Psoas muscle (tissue), 8 donors: ENCODE measurements around the gene KATNB1. TPM values are rescaled to one million over a fixed set of nuclear protein-coding genes. Genes with fewer than 3 reads are reported as not detected.

Experiments
- ATAC-seq, 4 donors: fragments of 200-7000 bp; cut with Tn5 transposase; one replicate each; pipeline ENCODE4 v1.9.1; 2020; ENCODE audit warnings: moderate library complexity in 3 of 4, mild to moderate bottlenecking in 2 of 4
- DNase-seq, 2 donors: peaks; one replicate each; pipeline ENCODE4 v3.0.0-alpha.2; 2020
- H3K27ac ChIP-seq: fragments of 200-600 bp; one replicate; pipeline ENCODE4 v1.8.0; 2022
- H3K27me3 ChIP-seq, 3 donors: fragments of 200-600 bp in 1 of 3; one replicate each; pipeline versions ENCODE4 v1.6.1 to v1.8.0; 2013 to 2022; ENCODE audit warnings: low read length in 2 of 3, mild to moderate bottlenecking in 2 of 3, moderate library complexity in 1 of 3; ENCODE audit not compliant: insufficient read depth in 3 of 3
- H3K36me3 ChIP-seq, 2 donors: fragments of 200-600 bp in 1 of 2; one replicate each; pipeline versions ENCODE4 v1.6.1 to v1.8.0; 2013 to 2022; ENCODE audit warnings: low read depth in 1 of 2, mild to moderate bottlenecking in 1 of 2, moderate library complexity in 1 of 2; ENCODE audit not compliant: insufficient read depth in 1 of 2
- H3K4me1 ChIP-seq: fragments of 200-600 bp; one replicate; pipeline ENCODE4 v1.8.0; 2022
- H3K4me3 ChIP-seq: fragments of 200-600 bp; one replicate; pipeline ENCODE4 v1.8.0; 2022; ENCODE audit warnings: mild to moderate bottlenecking
- H3K9me3 ChIP-seq: fragments of 200-600 bp; one replicate; pipeline ENCODE4 v1.8.0; 2022
- CTCF ChIP-seq: fragments of 200-600 bp; IDR thresholded peaks from one replicate; pipeline ENCODE4 v1.8.0; 2022; ENCODE audit warnings: antibody characterized with exemption
- WGBS, 3 donors: extraction: QIAGEN DNeasy Blood & Tissue Kit; methylation state at CpG; one replicate each; pipeline versions ENCODE4 v1.1.6 to v1.1.7; 2013; 5-methylcytosine and 5-hydroxymethylcytosine counted together
- intact Hi-C, 2 donors: fragments of 100-400 bp; cut with DNase I; formaldehyde crosslinking; loops; one replicate each; pipeline versions ENCODE4 v1.11.0 to v1.14.2; 2022
- polyA plus RNA-seq, 3 donors: library from polyadenylated mRNA; stranded (reverse); fragments of 200-250 nt; gene quantifications; one replicate each; pipeline ENCODE4 v1.2.3, GENCODE V29; 2013
- total RNA-seq, 4 donors: library from RNA; stranded (reverse); fragmentation: NEBNext Ultra II Directional in 2 of 4; extraction: Animal tissue kit (Norgen Biotek cat#: 25700) in 2 of 4; gene quantifications; one replicate each; pipeline versions ENCODE4 v1.2.1 to v1.2.4, GENCODE V29; 2021 to 2023
- donor health status: healthy with polysubstance abuse.
- donor health status: DM: no; HTN: no; CAD: no; lungs with moderate emphysema.
- donor health status: Bipolar disorder and iron deficiency.
- donor health status: healthy.
- donor health status: DM: yes; HTN: yes; CAD: no.
- donor health status: DM: no; HTN: no; CAD: no.
- donor health status: DM: no; HTN: no; CAD: no.
- donor health status: DM: yes; HTN: yes; CAD: no.

KATNB1 gene
- total and polyA plus RNA-seq, 7 donors, result 6.3 to 15.6 (median 9.2) TPM

- Histone ChIP-seq H3K36me3 (no peaks in the 10 kb centered on the region), H3K9me3 (no peaks in the 10 kb centered on the region), H3K27me3 (peaks cover 0 to 3% (median 0%) of the 10 kb centered on the region in 3 donors), H3K4me3 (no peak overlapping the region), H3K4me1 (no peaks in the 10 kb centered on the region), H3K27ac (no peak overlapping the region)
- DNase-seq (no peak), ATAC-seq (no peak)
- 82 to 89% (median 88%) methylated on average over 7 of the region's 7 CpGs for WGBS, 3 donors
- intact Hi-C loops, result no loop called here
- no peak for TF ChIP-seq CTCF
Observed at GRCh38 chr16:57699899-57700298, 35.7 kb upstream of the KATNB1 start.

- Histone ChIP-seq H3K9me3 (no peaks in the 10 kb centered on the region), H3K4me1 (no peaks in the 10 kb centered on the region), H3K27me3 (peaks cover 0 to 3% (median 0%) of the 10 kb centered on the region in 3 donors), H3K36me3 (no peaks in the 10 kb centered on the region), H3K27ac (no peak overlapping the region), H3K4me3 (no peak overlapping the region)
- ATAC-seq (no peak), DNase-seq (no peak)
- TF ChIP-seq CTCF, result no peak
- intact Hi-C loops, result no loop called here
- 70 to 76% (median 75%) methylated on average over 10 of the region's 10 CpGs for WGBS, 3 donors
Observed at GRCh38 chr16:57700781-57701551, 34.6 kb upstream of the KATNB1 start.

GRCh38 chr16:57701759-57702371 is 33.7 kb upstream of the KATNB1 start:
- no peak for DNase-seq
- H3K4me3 ChIP-seq, result no peak overlapping the region
- no peaks in the 10 kb centered on the region for H3K4me1 ChIP-seq
- intact Hi-C loops, result no loop called here
- no peaks in the 10 kb centered on the region for H3K9me3 ChIP-seq
- peaks cover 0 to 3% (median 0%) of the 10 kb centered on the region in 3 donors for H3K27me3 ChIP-seq
- peak; percentile 44 to 78 (median 64) for ATAC-seq
- WGBS, 3 donors, result 51 to 62% (median 61%) methylated on average over 23 of the region's 23 CpGs
- no peak for TF ChIP-seq CTCF
- no peak overlapping the region for H3K27ac ChIP-seq
- no peaks in the 10 kb centered on the region for H3K36me3 ChIP-seq

GRCh38 chr16:57703416-57704010 is 32.1 kb upstream of the KATNB1 start:
- no peak for TF ChIP-seq CTCF
- H3K9me3 ChIP-seq, result no peaks in the 10 kb centered on the region
- no peaks in the 10 kb centered on the region for H3K4me1 ChIP-seq
- H3K4me3 ChIP-seq, result no peak overlapping the region
- DNase-seq, result no peak
- H3K27ac ChIP-seq, result no peak overlapping the region
- 88 to 90% (median 90%) methylated on average over 11 of the region's 11 CpGs for WGBS, 3 donors
- no peaks in the 10 kb centered on the region for H3K36me3 ChIP-seq
- ATAC-seq, result no peak
- peaks cover 0 to 3% (median 0%) of the 10 kb centered on the region in 3 donors for H3K27me3 ChIP-seq
- intact Hi-C loops, result no loop called here
